NCI-H1436 (cell line): Measurements from ENCODE around the gene NCAPG2.

ENCODE experiments used
- DNase-seq: peaks from one replicate; lab custom pipeline; 2025; lab: John Stamatoyannopoulos, UW

Gene NCAPG2

GRCh38 chr7:158704524-158705233 is at the start of gene NCAPG2:
Gene NCAPG2 (minus strand): TSS chr7:158704804. CDS start chr7:158701899, 2,905 bp downstream.
- peak; percentile 97 for DNase-seq

GRCh38 chr7:158753900-158754299 is 49.3 kb upstream of the NCAPG2 start:
- DNase-seq: no peak

DNA sequence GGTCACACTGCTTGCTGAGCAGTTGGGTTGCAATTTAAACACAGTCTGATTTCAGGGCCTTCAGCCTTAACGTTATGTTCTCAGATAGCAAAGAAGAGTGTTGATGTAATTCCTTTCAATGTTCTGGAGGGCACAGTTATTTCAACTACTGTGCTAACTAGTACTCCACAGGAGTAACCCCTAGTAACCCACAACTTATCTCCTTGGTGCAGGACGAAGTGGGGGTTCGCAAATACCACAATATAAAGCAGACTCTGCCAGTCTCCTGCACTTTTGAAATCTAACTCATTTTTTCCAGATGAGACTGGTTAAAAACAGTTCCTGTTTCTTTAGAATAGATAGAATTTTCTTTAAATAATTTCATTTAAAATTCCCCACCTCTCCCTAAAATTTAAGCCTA is 47.1 kb upstream of the NCAPG2 start:
- DNase-seq: no peak

DNA sequence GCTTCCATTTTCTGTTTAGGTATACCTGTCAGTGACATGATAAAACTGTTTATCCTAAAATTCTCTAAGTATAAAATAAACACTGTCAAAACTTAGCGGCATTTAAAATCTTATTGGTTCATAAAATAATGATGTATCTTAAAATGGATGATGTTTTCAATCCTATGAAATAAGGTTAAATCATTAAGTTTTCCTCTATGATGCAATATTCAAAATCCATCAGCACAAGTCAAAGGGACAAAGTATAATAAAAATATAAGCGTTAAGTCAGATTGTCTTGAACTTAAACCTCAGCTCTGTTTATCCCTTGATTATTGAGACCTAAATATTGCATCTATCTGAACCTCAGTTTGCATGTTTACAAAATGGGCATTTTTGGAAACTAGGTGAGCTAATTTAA is 46.6 kb upstream of the NCAPG2 start:
- no peak for DNase-seq

- DNase-seq: no peak
Measured at GRCh38 chr7:158750702-158751101, 46.1 kb upstream of the NCAPG2 start.

DNA sequence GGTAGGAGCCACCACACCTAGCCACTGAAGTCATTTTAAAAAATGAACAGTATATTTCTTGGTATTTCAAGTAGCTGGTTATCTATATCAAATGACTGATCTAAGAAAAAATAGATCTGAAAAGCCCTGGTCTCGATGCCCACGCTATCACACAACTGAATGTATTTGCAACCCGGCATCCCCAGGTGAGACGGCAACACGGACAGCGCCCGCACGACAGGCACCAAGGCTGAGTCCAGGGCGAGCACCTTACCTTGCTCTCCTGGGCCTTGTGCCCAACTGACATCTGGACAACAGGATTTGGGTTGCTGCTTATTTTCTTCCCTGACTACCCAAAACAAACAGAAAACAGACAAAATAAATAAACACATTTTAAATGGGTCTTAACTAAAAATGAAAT is 44.8 kb upstream of the NCAPG2 start:
- DNase-seq: no peak

- no peak for DNase-seq
Measured at GRCh38 chr7:158748335-158748734, 43.7 kb upstream of the NCAPG2 start.

DNA sequence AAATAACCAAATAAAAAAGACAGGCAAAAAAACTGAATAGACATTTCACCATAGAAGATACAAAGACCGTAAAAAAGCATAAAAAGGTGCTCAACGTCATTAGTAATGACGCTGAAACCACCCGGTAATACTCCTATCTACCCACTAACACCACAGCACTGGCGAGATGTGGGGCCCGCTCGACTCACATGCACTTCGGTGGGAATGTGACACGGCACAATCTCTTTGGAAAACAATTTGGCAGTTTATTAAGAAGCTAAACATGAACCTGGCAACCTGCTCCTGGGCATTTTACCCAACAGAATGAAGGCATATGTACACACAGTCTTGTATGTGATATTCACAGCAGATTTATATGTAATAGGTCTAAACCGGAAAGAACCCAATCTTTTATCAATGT is 42.8 kb upstream of the NCAPG2 start:
- no peak for DNase-seq

GRCh38 chr7:158746957-158747356 is 42.4 kb upstream of the NCAPG2 start:
- DNase-seq: no peak

DNA sequence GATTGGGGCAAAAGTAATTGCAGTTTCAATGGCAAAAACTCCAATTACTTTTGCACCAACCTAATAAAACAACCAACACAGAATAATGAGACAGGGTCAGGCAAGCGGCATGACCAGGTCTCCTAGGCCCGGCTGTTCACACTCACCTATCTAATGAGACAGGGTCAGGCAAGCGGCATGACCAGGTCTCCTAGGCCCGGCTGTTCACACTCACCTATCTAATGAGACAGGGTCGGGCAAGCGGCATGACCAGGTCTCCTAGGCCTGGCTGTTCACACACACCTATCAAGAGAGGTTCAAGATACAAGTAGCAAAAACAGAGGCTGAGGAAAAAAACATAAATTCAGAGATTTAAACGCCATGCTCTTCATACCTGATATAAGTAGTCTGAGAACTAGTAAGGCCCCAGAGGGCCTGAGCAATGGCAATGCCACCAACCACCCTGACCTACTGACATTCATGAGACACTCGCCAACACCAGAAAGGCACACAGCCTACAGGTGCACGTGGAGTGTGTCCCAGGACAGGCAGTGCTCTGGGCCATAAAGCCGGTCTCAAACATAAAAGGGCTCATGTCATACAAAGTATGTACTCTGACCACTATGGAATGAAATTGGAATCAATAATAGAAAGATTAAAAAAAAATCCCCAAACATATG is 40.6 kb upstream of the NCAPG2 start:
- no peak for DNase-seq

GRCh38 chr7:158744070-158744469 is 39.5 kb upstream of the NCAPG2 start:
- DNase-seq: no peak

DNA sequence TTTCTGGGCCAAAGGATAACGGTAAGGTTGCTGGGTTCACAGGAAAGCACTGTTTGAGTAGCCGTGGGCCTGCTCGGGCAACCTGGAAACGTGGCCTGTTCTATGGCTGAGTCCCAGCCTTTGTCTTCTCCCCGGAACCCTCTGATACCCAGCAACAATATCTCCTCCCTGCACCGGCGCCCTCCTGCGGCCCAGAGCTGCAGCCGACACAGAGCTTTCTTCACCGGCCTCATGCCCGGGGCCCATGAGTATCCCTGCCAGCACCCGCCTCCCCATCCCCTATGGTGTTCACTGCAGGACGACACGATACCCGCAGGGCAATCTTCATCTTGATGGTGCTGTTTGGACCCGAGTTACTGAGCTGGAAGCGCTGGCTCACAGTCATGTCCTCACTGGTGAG is 38.6 kb upstream of the NCAPG2 start:
- DNase-seq: no peak

- no peak for DNase-seq
Measured at GRCh38 chr7:158742065-158742821, 37.6 kb upstream of the NCAPG2 start.

GRCh38 chr7:158741294-158741666 is 36.7 kb upstream of the NCAPG2 start:
- DNase-seq: no peak

GRCh38 chr7:158740657-158741293 is 36.2 kb upstream of the NCAPG2 start:
- no peak for DNase-seq

GRCh38 chr7:158740013-158740656 is 35.5 kb upstream of the NCAPG2 start:
- DNase-seq: no peak

GRCh38 chr7:158738841-158739240 is 34.2 kb upstream of the NCAPG2 start:
- DNase-seq: no peak

DNA sequence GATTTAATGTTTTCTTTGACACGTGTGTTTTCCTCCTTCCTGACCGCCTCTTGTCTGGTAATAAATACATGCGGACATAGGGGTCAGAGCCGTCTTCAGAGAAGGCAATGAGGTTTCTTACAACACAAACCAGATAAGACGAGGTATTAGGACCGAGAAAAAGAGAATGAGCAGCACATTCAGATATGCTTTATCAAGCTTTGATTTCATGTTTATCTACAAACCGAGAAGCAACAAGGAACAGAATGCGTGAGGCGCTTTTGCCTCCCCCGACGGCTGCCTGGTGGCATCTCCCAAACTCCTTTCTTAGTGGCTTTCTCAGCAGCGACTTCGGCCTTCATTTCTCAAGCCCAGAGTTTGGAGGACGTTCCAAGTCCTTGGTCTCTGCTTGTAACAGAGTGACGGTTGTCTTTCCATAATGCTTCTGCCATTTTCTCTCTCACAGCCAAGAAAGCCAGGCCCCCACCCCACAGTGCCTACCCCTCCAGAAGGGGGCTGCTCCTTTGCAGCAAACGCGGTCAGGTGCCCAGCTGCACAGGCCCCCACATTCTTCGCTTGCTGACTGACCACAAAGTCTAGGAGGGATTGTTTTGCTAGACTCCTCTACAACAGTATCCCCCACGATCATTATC is 32.6 kb upstream of the NCAPG2 start:
- no peak for DNase-seq

- DNase-seq: no peak
Measured at GRCh38 chr7:158735935-158736334, 31.3 kb upstream of the NCAPG2 start.

- DNase-seq: no peak
Measured at GRCh38 chr7:158734861-158735260, 30.3 kb upstream of the NCAPG2 start.

DNA sequence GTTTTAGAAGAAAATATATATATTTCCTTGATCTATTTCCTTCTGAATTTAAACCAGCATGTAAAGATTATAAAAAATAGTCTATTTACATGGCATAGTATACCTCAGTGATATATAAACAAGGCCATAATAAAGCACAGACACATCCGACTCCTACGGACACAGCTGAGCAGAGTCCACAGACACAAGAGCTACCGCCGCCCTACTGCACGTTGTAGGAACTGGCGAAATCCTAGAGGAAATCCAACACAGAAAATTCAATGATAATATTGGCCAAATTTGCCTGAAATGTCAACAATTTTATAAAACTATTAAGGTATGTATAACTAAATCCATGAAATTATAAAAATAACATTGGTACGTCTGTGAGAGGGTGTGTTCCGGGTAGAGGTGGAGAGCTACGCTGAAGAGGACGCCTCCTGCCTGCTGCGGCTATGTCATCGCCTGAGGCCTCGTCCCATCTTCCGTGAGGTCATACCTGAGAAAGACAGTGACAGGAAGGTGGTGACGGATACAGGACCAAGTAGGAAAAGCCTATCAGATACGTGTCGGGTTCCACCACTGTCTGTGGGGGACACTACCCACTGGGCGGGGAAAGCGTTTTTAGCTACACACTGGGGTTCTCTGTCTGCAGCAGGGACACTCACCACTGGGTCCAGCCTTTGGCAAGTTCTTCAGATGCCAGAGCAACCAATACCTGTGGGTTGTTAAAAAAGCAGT is 29.3 kb upstream of the NCAPG2 start:
- DNase-seq: no peak
